Testis (tissue), 3 donors: ENCODE data around the gene PTPRN2. TPM values are rescaled to one million over a fixed set of nuclear protein-coding genes. Genes with fewer than 3 reads are reported as not detected.

Experiments
- DNase-seq: peaks from one replicate; pipeline ENCODE4 v3.0.0-alpha.2; 2019
- H3K27ac ChIP-seq, 2 donors: fragments of 200-600 bp; sonication (generic); one replicate each; pipeline ENCODE4 v1.5.1; 2019
- H3K27me3 ChIP-seq: fragments of 200-600 bp; sonication (generic); one replicate; pipeline ENCODE4 v1.5.1; 2019
- H3K36me3 ChIP-seq: fragments of 200-600 bp; sonication (generic); one replicate; pipeline ENCODE4 v1.5.1; 2017; ENCODE audit warnings: low read depth; ENCODE audit errors: missing control alignments
- H3K4me1 ChIP-seq: fragments of 200-600 bp; sonication (generic); one replicate; pipeline ENCODE4 v1.5.1; 2019
- H3K4me3 ChIP-seq, 2 donors: fragments of 200-600 bp; sonication (generic); one replicate each; pipeline ENCODE4 v1.5.1; 2017 to 2019
- H3K9me3 ChIP-seq: fragments of 200-600 bp; sonication (generic); one replicate; pipeline ENCODE4 v1.5.1; 2017
- CTCF ChIP-seq, 3 experiments: fragments of 450-650 bp in 2 of 3; fragments of 200-600 bp in 1 of 3; sonication (generic) in 1 of 3; IDR thresholded peaks; one replicate each; pipeline ENCODE4 v1.5.1; 2016 to 2019; ENCODE audit warnings: antibody characterized with exemption in 3 of 3, mild to moderate bottlenecking in 2 of 3, moderate library complexity in 1 of 3
- POLR2A ChIP-seq: fragments of 450-650 bp; IDR thresholded peaks from one replicate; pipeline ENCODE4 v1.6.1; 2017; ENCODE audit warnings: antibody characterized with exemption, mild to moderate bottlenecking, moderate library complexity
- WGBS, 2 donors: methylation state at CpG; one replicate each; pipeline ENCODE4 v1.1.5; 2018; 5-methylcytosine and 5-hydroxymethylcytosine counted together
- intact Hi-C: fragments of 100-400 bp; cut with DNase I; formaldehyde crosslinking; loops from one replicate; pipeline ENCODE4 v1.15.1; 2023; ENCODE audit warnings: low total_unique reads
- polyA plus RNA-seq: library from polyadenylated mRNA; stranded (reverse); fragments of 350-450 nt; fragmentation: Illumina TruSeq; extraction: RNeasy Lipid Tissue Mini Kit (QIAGEN cat#74804); gene quantifications from one replicate; pipeline ENCODE4 v1.2.3, GENCODE V29; 2014; ENCODE audit warnings: low read depth, low replicate concordance; ENCODE audit not compliant: insufficient read depth
- total RNA-seq, 2 donors: library from RNA; depleted of rRNA; stranded (reverse); fragments of >200 nt; gene quantifications; one replicate each; pipeline ENCODE4 v1.2.3, GENCODE V29; 2016

Gene PTPRN2
- total and polyA plus RNA-seq, 3 donors from 2014 or later, result 9.3 to 10.8 (median 9.8) TPM

- intact Hi-C loops, result no loop called here
- no peak overlapping the region for H3K27ac ChIP-seq
- no peaks in the 10 kb centered on the region for H3K9me3 ChIP-seq
- TF ChIP-seq CTCF (IDR thresholded peaks at IDR 0.05) (no peak), POLR2A (no peak)
- no peak for DNase-seq
- H3K4me3 ChIP-seq, result no peak overlapping the region
- H3K27me3 ChIP-seq, result no peaks in the 10 kb centered on the region
- no peaks in the 10 kb centered on the region for H3K36me3 ChIP-seq
- no peaks in the 10 kb centered on the region for H3K4me1 ChIP-seq
- 75 to 87% methylated on average over 10 of the region's 10 CpGs for WGBS, 2 donors
Observed at GRCh38 chr7:157723205-157723604, 864.4 kb downstream of the PTPRN2 start.

- 82 to 91% methylated on average over 24 to 32 of the region's 32 CpGs for WGBS, 2 donors
Observed at GRCh38 chr7:157722137-157723060, 865.2 kb downstream of the PTPRN2 start.

GRCh38 chr7:157721468-157722136 lies 866.0 kb downstream of the PTPRN2 start:
- no peak for DNase-seq
- no peak for TF ChIP-seq CTCF (IDR thresholded peaks at IDR 0.05)
- no peak for TF ChIP-seq POLR2A
- H3K36me3 ChIP-seq, result no peaks in the 10 kb centered on the region
- H3K27me3 ChIP-seq, result no peaks in the 10 kb centered on the region
- H3K4me1 ChIP-seq, result no peaks in the 10 kb centered on the region
- H3K9me3 ChIP-seq, result no peaks in the 10 kb centered on the region
- no peak overlapping the region for H3K27ac ChIP-seq
- H3K4me3 ChIP-seq, result no peak overlapping the region
- intact Hi-C loops, result no loop called here
- 83 to 88% methylated on average over 20 to 26 of the region's 26 CpGs for WGBS, 2 donors

More at GRCh38 chr7:157722137-157723060, 865.2 kb downstream of the PTPRN2 start:
- H3K27ac ChIP-seq, result no peak overlapping the region
- intact Hi-C loops, result no loop called here
- DNase-seq, result no peak
- H3K27me3 ChIP-seq, result no peaks in the 10 kb centered on the region
- TF ChIP-seq POLR2A (no peak), CTCF (IDR thresholded peaks at IDR 0.05) (no peak)
- no peaks in the 10 kb centered on the region for H3K9me3 ChIP-seq
- H3K4me1 ChIP-seq, result no peaks in the 10 kb centered on the region
- no peak overlapping the region for H3K4me3 ChIP-seq
- H3K36me3 ChIP-seq, result no peaks in the 10 kb centered on the region

- DNase-seq, result no peak
- Histone ChIP-seq H3K4me1 (no peaks in the 10 kb centered on the region), H3K36me3 (no peaks in the 10 kb centered on the region), H3K27ac (no peak overlapping the region), H3K4me3 (no peak overlapping the region), H3K27me3 (no peaks in the 10 kb centered on the region), H3K9me3 (no peaks in the 10 kb centered on the region)
- TF ChIP-seq CTCF (IDR thresholded peaks at IDR 0.05) (no peak), POLR2A (no peak)
- intact Hi-C loops, result no loop called here
- WGBS, 2 donors, result 80 to 83% methylated on average over 31 to 36 of the region's 36 CpGs
Observed at GRCh38 chr7:157719705-157720655, 867.6 kb downstream of the PTPRN2 start.
